Epithelial cell of umbilical artery (primary cell): ENCODE data around the gene LRP5. TPM values are rescaled to one million over a fixed set of nuclear protein-coding genes. Genes with fewer than 3 reads are reported as not detected.

ENCODE experiments used
- total RNA-seq: library from RNA; depleted of rRNA; stranded (reverse); fragments of >200 nt; gene quantifications from 2 replicates; pipeline ENCODE4 v1.2.3, GENCODE V29; 2014

Gene LRP5
- 8.8 and 14.3 TPM in 2 replicates for total RNA-seq

DNA sequence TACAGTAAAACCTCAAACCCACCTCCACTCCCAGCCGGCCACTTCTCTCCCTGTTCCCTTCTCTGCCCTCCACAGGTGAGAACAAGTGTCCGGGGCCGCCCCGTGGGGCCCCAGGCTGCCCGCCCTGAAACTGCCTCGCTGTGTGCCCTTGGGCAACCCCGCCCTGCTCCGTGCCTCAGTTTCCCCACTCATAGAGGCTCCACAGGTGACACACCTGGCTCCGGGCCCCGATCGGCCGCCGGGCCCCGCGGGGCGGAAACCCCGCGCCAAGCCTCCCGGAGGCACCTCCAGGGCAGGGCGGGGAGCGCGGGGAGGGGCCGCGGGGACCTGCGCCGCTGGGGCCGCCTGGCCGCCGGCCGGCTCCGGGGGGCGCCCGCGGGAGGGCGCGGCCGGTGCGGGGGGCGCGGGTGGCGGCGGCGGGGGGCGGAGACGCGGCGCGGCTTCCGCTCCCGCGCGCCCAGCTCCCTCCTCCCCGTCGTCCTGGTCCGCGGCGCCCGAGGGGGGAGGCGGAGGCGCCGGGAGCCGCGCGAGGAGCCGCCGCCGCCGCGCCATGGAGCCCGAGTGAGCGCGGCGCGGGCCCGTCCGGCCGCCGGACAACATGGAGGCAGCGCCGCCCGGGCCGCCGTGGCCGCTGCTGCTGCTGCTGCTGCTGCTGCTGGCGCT, at the start of gene LRP5:
TSS of gene LRP5 (plus strand) at position 475 of the 663 bp plus-strand sequence. CDS start at position 599, 124 bp downstream.

DNA sequence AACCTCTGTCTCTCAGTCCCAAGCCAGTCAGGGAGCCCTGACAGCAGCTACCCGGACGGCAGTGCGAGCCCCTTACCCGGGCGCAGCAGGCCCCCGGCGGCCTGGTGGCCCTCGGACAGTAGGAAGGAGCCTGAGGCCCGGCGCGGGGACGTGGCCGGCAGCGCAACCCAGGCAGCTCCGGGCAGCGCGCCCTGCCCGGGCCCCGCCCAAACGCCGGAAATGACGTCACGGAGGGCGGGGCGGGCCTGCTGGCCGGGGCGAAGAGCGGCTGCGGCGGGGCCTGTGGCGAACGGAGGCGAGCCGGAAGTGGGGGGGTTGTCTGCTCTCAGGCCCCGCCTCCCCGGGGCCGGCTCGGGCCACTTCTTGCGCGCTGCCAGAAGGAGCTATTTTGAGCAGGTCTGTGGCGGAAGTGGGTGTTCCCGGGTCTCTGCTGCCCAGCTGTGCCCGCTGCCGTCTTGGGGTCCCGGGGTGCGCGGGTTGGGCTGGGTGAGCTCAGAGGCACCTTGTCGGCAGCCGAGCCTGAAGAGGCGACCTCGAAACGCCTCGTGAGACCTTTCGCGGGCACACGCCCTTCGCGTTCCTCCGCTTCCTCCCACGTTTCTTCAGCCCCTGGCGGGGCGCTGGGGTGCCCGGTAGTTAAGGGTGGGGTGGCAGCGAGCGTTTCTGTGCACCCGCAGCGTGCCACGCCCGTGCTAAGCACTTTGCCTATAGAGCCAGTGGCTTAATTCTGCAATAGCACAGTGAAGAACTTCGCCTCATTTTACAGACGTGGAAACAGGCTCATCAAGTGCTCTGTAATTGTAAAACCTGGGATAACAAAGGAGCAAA, 40.4 kb upstream of the LRP5 start, which contains the start of gene C11orf24:
TSS of gene C11orf24 (minus strand) at position 193 of the 828 bp plus-strand sequence. CDS start 8,206 bp downstream, outside the sequence.

DNA sequence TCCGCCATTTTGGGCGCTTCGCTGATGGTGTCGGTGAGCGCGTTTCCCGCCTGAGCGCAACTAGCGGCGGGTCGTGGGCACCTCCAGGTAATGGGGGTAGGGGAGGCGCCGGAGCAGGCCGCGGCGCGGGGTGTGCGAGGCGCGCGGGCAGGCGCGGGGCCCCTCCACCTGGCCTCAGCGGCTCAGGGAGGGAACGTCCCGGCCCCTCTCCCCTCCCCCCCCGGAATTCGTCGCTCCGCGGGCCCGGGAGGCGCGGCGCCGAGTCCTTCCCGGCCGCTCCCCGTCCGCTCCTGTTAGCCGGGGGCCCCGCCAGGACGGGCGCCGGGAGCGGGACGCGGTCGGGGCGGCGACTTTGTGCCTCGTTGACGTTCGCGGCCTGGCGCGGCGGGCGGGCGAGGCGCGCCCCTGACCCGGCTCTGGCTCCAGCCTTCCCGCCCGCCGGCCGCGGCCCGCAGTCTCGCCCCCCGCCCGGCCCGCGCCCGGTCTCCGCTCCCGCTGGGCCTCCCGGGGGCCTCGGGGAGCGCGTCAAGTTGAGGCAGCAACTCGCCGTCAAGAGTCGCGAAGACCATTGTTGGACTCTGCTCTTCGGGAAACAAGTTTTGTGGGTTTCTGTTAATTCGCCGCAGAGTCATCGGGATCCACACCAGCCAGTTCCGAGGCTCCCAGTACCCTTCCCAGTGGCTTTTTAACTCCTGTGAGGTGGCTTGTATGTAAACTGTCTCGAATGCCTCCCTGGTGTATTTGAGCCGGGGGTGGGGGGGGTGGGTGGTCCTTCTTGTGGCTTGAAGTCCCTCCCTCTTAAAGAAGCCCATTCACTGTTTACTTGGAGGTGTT, 148.6 kb downstream of the LRP5 start, which contains the start of gene PPP6R3:
TSS of gene PPP6R3 (plus strand) at position 12 of the 834 bp plus-strand sequence. CDS start 76,913 bp downstream, outside the sequence.

Other genes with a start within 250 kb of the LRP5 start
- gene CHKA, start 191.2 kb upstream of the LRP5 start, total RNA-seq = 11.7 and 15.8 TPM in 2 replicates
- gene KMT5B, start 99.3 kb upstream of the LRP5 start, total RNA-seq = 24.2 and 26.0 TPM in 2 replicates
- gene C11orf24, start 40.6 kb upstream of the LRP5 start, total RNA-seq = 9.3 and 10.7 TPM in 2 replicates
- gene PPP6R3, start 148.2 kb downstream of the LRP5 start, total RNA-seq = 131 and 144 TPM in 2 replicates